ENCODE measurements around the gene INSM1.

The INSM1 gene

GRCh38 chr20:20409331-20409730 lies 41.4 kb downstream of the INSM1 start:
- ChIA-PET POLR2A (no interaction called here), CTCF (interaction anchor here (0.6 to 0.9 kb wide), 2 partner anchors 26 to 43 kb away, joined by 3 read pairs; no protein-coding TSS in a partner anchor)
- Histone ChIP-seq H3K9me3 (ENCODE audit: control extremely low read depth in 1 of 5, control insufficient read depth in 4 of 5, insufficient read depth in 2 of 5, low read depth in 1 of 5, low read length in 4 of 5) (no peaks in the 10 kb centered on the region), H3K4me1 (ENCODE audit: control extremely low read depth in 1 of 4, control insufficient read depth in 4 of 4, insufficient read depth in 4 of 4, low read length in 3 of 4) (no peaks in the 10 kb centered on the region), H3K27ac (ENCODE audit: insufficient read depth in 1 of 2, low read depth in 1 of 2, low read length in 2 of 2, poor library complexity in 1 of 2, severe bottlenecking in 2 of 2) (no peak overlapping the region), H3K4me3 (ENCODE audit: control insufficient read depth in 1 of 7, extremely low read depth in 1 of 7, insufficient read depth in 4 of 7, low read depth in 2 of 7, low read length in 6 of 7) (no peak overlapping the region), H3K27me3 (replicated peaks in 2 of 5; ENCODE audit: control insufficient read depth in 4 of 5, insufficient read depth in 5 of 5, low read length in 4 of 5) (no peaks in the 10 kb centered on the region), H3K36me3 (ENCODE audit: control insufficient read depth in 4 of 4, insufficient read depth in 4 of 4, low read length in 3 of 4) (peaks cover 1 to 32% (median 4%) of the 10 kb centered on the region in 4 experiments)
- WGBS (ENCODE audit: insufficient coverage), result 94% methylated on average over 3 of the region's 4 CpGs
- no peak for DNase-seq

GRCh38 chr20:20410678-20411077 lies 42.8 kb downstream of the INSM1 start:
- Histone ChIP-seq H3K4me1 (ENCODE audit: control extremely low read depth in 1 of 4, control insufficient read depth in 4 of 4, insufficient read depth in 4 of 4, low read length in 3 of 4) (no peaks in the 10 kb centered on the region), H3K36me3 (ENCODE audit: control insufficient read depth in 4 of 4, insufficient read depth in 4 of 4, low read length in 3 of 4) (peaks cover 0 to 26% (median 4%) of the 10 kb centered on the region in 4 experiments), H3K4me3 (ENCODE audit: control insufficient read depth in 1 of 7, extremely low read depth in 1 of 7, insufficient read depth in 4 of 7, low read depth in 2 of 7, low read length in 6 of 7) (no peak overlapping the region), H3K9me3 (ENCODE audit: control extremely low read depth in 1 of 5, control insufficient read depth in 4 of 5, insufficient read depth in 2 of 5, low read depth in 1 of 5, low read length in 4 of 5) (no peaks in the 10 kb centered on the region), H3K27me3 (replicated peaks in 2 of 5; ENCODE audit: control insufficient read depth in 4 of 5, insufficient read depth in 5 of 5, low read length in 4 of 5) (no peaks in the 10 kb centered on the region), H3K27ac (ENCODE audit: insufficient read depth in 1 of 2, low read depth in 1 of 2, low read length in 2 of 2, poor library complexity in 1 of 2, severe bottlenecking in 2 of 2) (no peak overlapping the region)
- 86% methylated on average over 3 of the region's 6 CpGs for WGBS (ENCODE audit: insufficient coverage)
- peak in 2 of 3 donors; percentile 7 to 8 for DNase-seq
- CTCF ChIA-PET, result interaction anchor here (2.0 to 2.3 kb wide), 2 partner anchors 9 to 23 kb away, joined by 4 to 6 read pairs; no protein-coding TSS in a partner anchor
- POLR2A ChIA-PET, result no interaction called here

- no peaks in the 10 kb centered on the region for H3K27me3 ChIP-seq (replicated peaks in 2 of 5; ENCODE audit: control insufficient read depth in 4 of 5, insufficient read depth in 5 of 5, low read length in 4 of 5)
- POLR2A ChIA-PET, result no interaction called here
- no peak overlapping the region for H3K27ac ChIP-seq (ENCODE audit: insufficient read depth in 1 of 2, low read depth in 1 of 2, low read length in 2 of 2, poor library complexity in 1 of 2, severe bottlenecking in 2 of 2)
- H3K4me3 ChIP-seq (ENCODE audit: control insufficient read depth in 1 of 7, extremely low read depth in 1 of 7, insufficient read depth in 4 of 7, low read depth in 2 of 7, low read length in 6 of 7), result no peak overlapping the region
- no peak for DNase-seq
- CTCF ChIA-PET, result interaction anchor here (0.7 to 2.3 kb wide), 3 partner anchors 10 to 62 kb away, joined by 3 to 6 read pairs (median 4); no protein-coding TSS in a partner anchor
- WGBS (ENCODE audit: insufficient coverage), result 98% methylated on average over 11 of the region's 12 CpGs
- peaks cover 0 to 29% (median 4%) of the 10 kb centered on the region in 4 experiments for H3K36me3 ChIP-seq (ENCODE audit: control insufficient read depth in 4 of 4, insufficient read depth in 4 of 4, low read length in 3 of 4)
- H3K9me3 ChIP-seq (ENCODE audit: control extremely low read depth in 1 of 5, control insufficient read depth in 4 of 5, insufficient read depth in 2 of 5, low read depth in 1 of 5, low read length in 4 of 5), result no peaks in the 10 kb centered on the region
- no peaks in the 10 kb centered on the region for H3K4me1 ChIP-seq (ENCODE audit: control extremely low read depth in 1 of 4, control insufficient read depth in 4 of 4, insufficient read depth in 4 of 4, low read length in 3 of 4)
Observed at GRCh38 chr20:20411402-20411801, 43.5 kb downstream of the INSM1 start.

GRCh38 chr20:20411836-20412235 lies 43.9 kb downstream of the INSM1 start:
- Histone ChIP-seq H3K27me3 (replicated peaks in 2 of 5; ENCODE audit: control insufficient read depth in 4 of 5, insufficient read depth in 5 of 5, low read length in 4 of 5) (no peaks in the 10 kb centered on the region), H3K36me3 (ENCODE audit: control insufficient read depth in 4 of 4, insufficient read depth in 4 of 4, low read length in 3 of 4) (peaks cover 0 to 30% (median 4%) of the 10 kb centered on the region in 4 experiments), H3K9me3 (ENCODE audit: control extremely low read depth in 1 of 5, control insufficient read depth in 4 of 5, insufficient read depth in 2 of 5, low read depth in 1 of 5, low read length in 4 of 5) (no peaks in the 10 kb centered on the region), H3K27ac (ENCODE audit: insufficient read depth in 1 of 2, low read depth in 1 of 2, low read length in 2 of 2, poor library complexity in 1 of 2, severe bottlenecking in 2 of 2) (no peak overlapping the region), H3K4me1 (ENCODE audit: control extremely low read depth in 1 of 4, control insufficient read depth in 4 of 4, insufficient read depth in 4 of 4, low read length in 3 of 4) (no peaks in the 10 kb centered on the region), H3K4me3 (ENCODE audit: control insufficient read depth in 1 of 7, extremely low read depth in 1 of 7, insufficient read depth in 4 of 7, low read depth in 2 of 7, low read length in 6 of 7) (no peak overlapping the region)
- ChIA-PET CTCF (interaction anchor here (0.5 to 2.3 kb wide), 4 partner anchors 10 to 62 kb away, joined by 3 to 6 read pairs (median 4); no protein-coding TSS in a partner anchor), POLR2A (no interaction called here)
- no peak for DNase-seq
- WGBS (ENCODE audit: insufficient coverage), result 96% methylated on average over 14 of the region's 17 CpGs

GRCh38 chr20:20412750-20413149 lies 44.8 kb downstream of the INSM1 start:
- POLR2A ChIA-PET, result no interaction called here
- DNase-seq, result peak; percentile 3 to 53 (median 52)

GRCh38 chr20:20413810-20414281 lies 45.9 kb downstream of the INSM1 start:
- H3K27me3 ChIP-seq (replicated peaks in 2 of 5; ENCODE audit: control insufficient read depth in 4 of 5, insufficient read depth in 5 of 5, low read length in 4 of 5), result no peaks in the 10 kb centered on the region
- H3K4me1 ChIP-seq (ENCODE audit: control extremely low read depth in 1 of 4, control insufficient read depth in 4 of 4, insufficient read depth in 4 of 4, low read length in 3 of 4), result no peaks in the 10 kb centered on the region
- ChIA-PET CTCF (no interaction called here), POLR2A (no interaction called here)
- peaks cover 0 to 26% (median 7%) of the 10 kb centered on the region in 4 experiments for H3K36me3 ChIP-seq (ENCODE audit: control insufficient read depth in 4 of 4, insufficient read depth in 4 of 4, low read length in 3 of 4)
- DNase-seq, result no peak
- no peak overlapping the region for H3K27ac ChIP-seq (ENCODE audit: insufficient read depth in 1 of 2, low read depth in 1 of 2, low read length in 2 of 2, poor library complexity in 1 of 2, severe bottlenecking in 2 of 2)
- no peak overlapping the region for H3K4me3 ChIP-seq (ENCODE audit: control insufficient read depth in 1 of 7, extremely low read depth in 1 of 7, insufficient read depth in 4 of 7, low read depth in 2 of 7, low read length in 6 of 7)
- WGBS (ENCODE audit: insufficient coverage), result 97% methylated on average over 20 of the region's 21 CpGs
- H3K9me3 ChIP-seq (ENCODE audit: control extremely low read depth in 1 of 5, control insufficient read depth in 4 of 5, insufficient read depth in 2 of 5, low read depth in 1 of 5, low read length in 4 of 5), result no peaks in the 10 kb centered on the region

More at GRCh38 chr20:20412750-20413149, 44.8 kb downstream of the INSM1 start:
- Histone ChIP-seq H3K4me3 (ENCODE audit: control insufficient read depth in 1 of 7, extremely low read depth in 1 of 7, insufficient read depth in 4 of 7, low read depth in 2 of 7, low read length in 6 of 7) (no peak overlapping the region), H3K36me3 (ENCODE audit: control insufficient read depth in 4 of 4, insufficient read depth in 4 of 4, low read length in 3 of 4) (peaks cover 0 to 31% (median 6%) of the 10 kb centered on the region in 4 experiments), H3K27ac (ENCODE audit: insufficient read depth in 1 of 2, low read depth in 1 of 2, low read length in 2 of 2, poor library complexity in 1 of 2, severe bottlenecking in 2 of 2) (no peak overlapping the region), H3K4me1 (ENCODE audit: control extremely low read depth in 1 of 4, control insufficient read depth in 4 of 4, insufficient read depth in 4 of 4, low read length in 3 of 4) (no peaks in the 10 kb centered on the region), H3K27me3 (replicated peaks in 2 of 5; ENCODE audit: control insufficient read depth in 4 of 5, insufficient read depth in 5 of 5, low read length in 4 of 5) (no peaks in the 10 kb centered on the region), H3K9me3 (ENCODE audit: control extremely low read depth in 1 of 5, control insufficient read depth in 4 of 5, insufficient read depth in 2 of 5, low read depth in 1 of 5, low read length in 4 of 5) (no peaks in the 10 kb centered on the region)
- WGBS (ENCODE audit: insufficient coverage), result 76% methylated on average over 9 of the region's 9 CpGs
- CTCF ChIA-PET, result no interaction called here

GRCh38 chr20:20414640-20415220 lies 46.8 kb downstream of the INSM1 start:
- ChIA-PET POLR2A (no interaction called here), CTCF (no interaction called here)
- Histone ChIP-seq H3K36me3 (ENCODE audit: control insufficient read depth in 4 of 4, insufficient read depth in 4 of 4, low read length in 3 of 4) (peaks cover 0 to 19% (median 4%) of the 10 kb centered on the region in 4 experiments), H3K4me1 (ENCODE audit: control extremely low read depth in 1 of 4, control insufficient read depth in 4 of 4, insufficient read depth in 4 of 4, low read length in 3 of 4) (no peaks in the 10 kb centered on the region), H3K27me3 (replicated peaks in 2 of 5; ENCODE audit: control insufficient read depth in 4 of 5, insufficient read depth in 5 of 5, low read length in 4 of 5) (no peaks in the 10 kb centered on the region), H3K27ac (ENCODE audit: insufficient read depth in 1 of 2, low read depth in 1 of 2, low read length in 2 of 2, poor library complexity in 1 of 2, severe bottlenecking in 2 of 2) (no peak overlapping the region), H3K9me3 (ENCODE audit: control extremely low read depth in 1 of 5, control insufficient read depth in 4 of 5, insufficient read depth in 2 of 5, low read depth in 1 of 5, low read length in 4 of 5) (no peaks in the 10 kb centered on the region), H3K4me3 (ENCODE audit: control insufficient read depth in 1 of 7, extremely low read depth in 1 of 7, insufficient read depth in 4 of 7, low read depth in 2 of 7, low read length in 6 of 7) (no peak overlapping the region)
- no peak for DNase-seq
- WGBS (ENCODE audit: insufficient coverage), result 96% methylated on average over 4 of the region's 5 CpGs

Data from common myeloid progenitor, CD34-positive (primary cell).